Umbilical cord (tissue), 2 donors: ENCODE data around the gene BRD3OS. TPM values are rescaled to one million over a fixed set of nuclear protein-coding genes. Genes with fewer than 3 reads are reported as not detected.
"Not testable (repeated sequence)": the region's sequence is repeated elsewhere in the genome, so short reads cannot be mapped to it uniquely, and the experiment has no call there.

ENCODE experiments used
- DNase-seq: peaks from one replicate; pipeline ENCODE4 v3.0.0-alpha.2; 2015; ENCODE audit warnings: low spot score
- total RNA-seq: library from RNA; depleted of rRNA; stranded (reverse); fragments of >200 nt; gene quantifications from one replicate; pipeline ENCODE4 v1.2.3, GENCODE V29; 2014; ENCODE audit warnings: low replicate concordance; ENCODE audit not compliant: insufficient read depth

Gene BRD3OS
- total RNA-seq, 1 donor from 2014 or later: 11.1 TPM

DNA sequence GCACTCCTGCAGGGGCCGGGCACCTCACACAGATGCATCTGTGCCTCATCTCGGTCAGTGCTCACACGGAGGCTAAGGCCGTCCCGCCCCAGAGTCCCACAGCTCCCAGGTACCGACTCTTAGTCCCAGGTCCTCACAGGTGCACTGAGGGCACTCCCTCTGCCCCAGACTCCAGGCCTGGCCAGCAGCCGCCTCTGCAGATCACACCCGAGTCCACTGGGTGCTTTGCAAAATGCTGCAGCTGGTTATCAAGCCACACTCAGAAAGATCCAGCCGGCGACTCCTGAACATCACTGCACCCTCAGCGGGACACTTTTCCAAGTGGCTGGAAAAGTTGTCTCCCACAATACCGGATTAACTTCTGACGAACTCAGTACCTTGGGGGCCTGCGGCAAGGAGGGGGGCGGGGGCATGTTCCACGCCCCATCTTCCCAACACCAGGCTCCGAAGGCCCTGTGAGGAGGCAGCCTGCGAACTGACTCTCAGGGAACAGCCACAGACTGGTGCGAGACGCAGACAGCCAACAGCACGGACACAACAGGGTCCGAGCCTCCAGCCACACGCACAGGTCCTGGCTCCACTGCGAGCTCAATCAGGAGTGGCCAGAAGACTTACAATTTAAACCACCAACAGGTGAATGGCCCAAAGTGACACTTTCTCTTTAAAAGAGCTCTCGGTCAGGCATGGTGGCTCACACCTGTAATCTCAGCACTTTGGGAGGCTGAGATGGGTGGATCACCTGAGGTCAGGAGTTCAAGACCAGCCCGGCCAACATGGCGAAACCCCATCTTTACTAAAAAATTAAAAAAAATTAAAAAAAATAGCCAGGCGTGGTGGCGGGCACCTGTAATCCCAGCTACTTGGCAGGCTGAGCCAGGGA is 38.5 kb downstream of the BRD3OS start:
- DNase-seq: no peak

DNA sequence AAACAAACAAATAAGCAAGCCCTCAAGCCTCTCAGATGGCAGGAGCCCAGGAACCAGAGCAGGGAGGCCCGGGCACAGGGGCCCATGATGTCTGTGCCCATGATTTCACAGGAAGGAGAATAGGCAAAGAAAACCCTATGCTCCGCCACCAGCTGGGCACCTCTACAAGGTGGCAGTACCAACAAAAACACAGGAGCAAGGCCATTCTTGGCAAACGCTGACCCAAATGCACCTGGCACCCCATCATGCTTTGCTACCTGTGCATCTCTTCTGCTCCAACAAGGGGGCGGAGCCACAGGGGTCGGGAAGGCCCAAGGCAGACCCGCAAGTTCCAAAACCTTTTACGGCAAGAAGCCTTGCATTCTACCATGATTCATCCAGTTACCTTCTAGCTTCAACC is 39.4 kb downstream of the BRD3OS start:
- no peak for DNase-seq

DNA sequence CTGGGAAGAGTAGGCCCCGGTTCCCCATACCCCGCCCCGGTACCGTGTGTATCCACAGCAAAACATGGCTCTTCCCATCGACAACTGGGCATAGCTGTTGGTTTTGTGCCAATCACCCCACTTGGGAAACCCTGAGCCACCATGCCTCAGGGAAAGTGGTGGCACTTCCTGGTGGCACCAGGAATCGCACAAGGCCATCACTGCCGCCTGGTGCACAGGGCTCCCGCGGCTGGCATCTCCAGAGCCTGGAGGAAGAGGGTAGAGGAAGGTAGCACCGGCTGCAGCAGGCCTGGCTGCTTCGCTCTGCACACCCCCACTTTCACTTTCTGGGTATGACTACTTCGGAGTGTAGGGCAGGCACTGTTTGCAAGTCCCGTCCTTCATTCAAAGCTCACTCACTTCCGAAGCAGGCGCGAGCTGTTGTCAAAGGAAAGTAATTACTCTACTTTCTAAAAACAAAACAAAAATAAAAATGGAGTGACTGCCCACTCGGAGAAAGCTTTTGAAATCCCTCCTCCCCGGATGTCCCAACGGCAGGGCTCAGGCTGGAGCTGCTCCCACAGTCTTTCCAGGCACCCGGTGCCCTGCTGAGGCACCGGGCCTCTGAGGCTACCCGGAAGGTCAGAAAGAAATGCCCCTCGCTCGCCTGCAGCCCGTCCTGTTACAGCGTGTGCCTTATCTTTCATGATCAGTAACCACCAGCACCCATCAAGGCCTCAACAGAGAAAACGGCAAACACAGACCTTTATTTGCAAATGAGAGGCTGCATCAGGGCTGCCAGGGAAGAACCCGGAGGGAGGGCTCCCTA is 40.5 kb downstream of the BRD3OS start:
- DNase-seq: peak; percentile 31

DNA sequence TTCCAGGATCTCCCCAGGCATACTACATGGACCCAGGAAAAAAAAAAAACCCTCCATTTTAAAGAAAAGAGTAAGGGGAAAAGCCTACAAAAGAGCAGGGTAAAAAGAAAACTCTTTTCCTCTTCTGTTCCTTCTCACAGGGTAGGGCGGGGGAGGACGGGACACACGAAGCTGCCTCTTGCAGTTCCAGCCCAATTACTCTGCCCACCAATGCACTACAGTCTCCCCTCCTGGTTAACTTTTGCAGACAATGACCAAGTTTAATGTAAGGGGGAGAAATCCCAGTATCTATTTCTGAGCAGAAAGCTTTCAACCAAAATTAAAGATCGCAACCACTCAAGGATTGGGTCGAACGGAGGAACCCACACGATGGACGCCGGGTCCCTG is 41.2 kb downstream of the BRD3OS start:
- peak; percentile 46 for DNase-seq

DNA sequence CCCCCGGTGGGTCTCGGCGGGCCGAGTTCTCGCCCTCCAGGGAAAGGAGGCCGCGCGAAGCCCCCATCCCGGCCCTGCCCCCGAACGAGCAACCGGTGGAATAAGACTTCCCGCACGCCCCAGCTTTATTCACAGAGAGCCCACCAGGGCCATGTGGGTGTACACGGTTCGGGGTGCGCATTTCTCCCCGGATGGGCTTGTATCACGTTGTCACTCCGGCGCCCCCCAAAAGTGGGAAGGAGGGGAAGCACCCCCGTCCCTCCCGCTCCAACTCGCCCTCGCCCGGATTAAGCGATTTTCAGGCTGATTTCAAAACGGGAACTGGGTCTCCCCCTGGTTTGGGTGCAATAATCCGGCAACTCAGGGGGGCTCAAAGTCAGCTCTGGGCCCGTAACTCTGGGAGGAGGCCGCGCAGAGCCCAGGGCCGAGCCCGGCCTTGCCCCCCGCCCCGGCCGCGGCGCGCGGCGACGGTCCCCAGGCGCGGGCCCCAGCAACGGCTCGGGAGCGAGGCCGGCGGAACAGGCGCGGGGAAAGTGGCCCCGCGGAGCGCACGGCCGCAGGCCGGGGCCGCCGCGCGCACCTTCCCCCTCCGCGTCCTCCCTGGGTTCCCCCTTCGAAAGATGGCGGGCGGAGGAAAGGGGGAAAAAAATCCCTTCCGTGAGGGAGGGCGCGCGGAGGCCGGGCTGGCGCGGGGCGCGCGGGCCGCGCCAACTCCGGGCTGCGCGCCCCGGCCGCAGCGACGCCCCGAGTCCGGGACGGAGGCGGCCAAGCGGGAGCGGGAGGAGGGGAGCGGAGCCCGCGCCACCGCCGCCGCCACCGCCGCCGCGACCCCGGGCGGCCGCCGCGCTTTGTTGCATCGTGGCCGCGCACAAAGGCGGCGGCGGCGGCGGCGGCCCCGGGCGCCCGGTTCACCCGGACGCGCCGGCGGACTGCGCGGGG is 41.9 kb downstream of the BRD3OS start:
- DNase-seq: peak; percentile 36

DNA sequence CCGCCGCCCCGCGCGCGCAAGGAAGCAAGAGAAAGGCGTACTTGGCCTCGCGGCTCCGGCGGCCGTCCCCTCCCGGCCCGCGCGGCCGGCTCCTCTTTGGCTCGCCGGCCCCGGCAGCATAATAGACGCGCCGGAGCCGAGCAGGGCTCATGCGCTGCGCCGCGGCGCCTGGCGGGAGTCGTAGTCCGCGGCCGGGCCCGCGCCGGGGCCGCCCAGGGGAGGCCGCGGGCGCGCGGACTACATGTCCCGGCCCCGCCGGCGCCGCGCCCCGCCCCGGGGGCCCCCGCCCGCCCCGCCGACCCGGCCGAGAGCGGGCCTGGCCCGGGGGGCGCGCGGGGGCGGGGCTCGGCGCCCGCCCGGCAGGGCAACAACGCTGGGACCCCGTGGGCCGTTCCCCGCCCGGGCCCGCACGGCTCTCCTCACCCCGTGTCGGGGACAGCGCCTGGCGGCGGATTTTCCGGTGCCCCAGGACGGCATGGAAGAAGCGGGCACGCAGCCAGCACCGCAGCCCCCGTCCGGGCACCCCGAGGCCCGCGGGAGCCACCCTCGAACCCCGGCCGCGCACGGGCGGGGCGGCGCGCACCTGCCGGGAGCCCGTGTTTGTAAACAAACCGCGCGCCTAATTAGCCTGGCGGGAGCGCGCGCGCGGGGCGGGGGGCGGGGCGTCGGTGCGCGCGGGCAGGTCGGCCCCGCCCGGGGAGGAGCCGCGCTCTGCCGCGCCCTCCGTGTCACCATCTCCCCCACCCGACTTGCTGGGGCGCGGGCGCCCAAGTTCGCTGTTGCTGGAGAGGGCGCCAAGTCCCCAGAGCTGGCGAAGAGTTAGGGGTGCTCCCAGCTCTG is 42.8 kb downstream of the BRD3OS start, which contains the start of gene BRD3:
BRD3 (minus strand) TSS at position 123 of the 840 bp plus-strand sequence. CDS start 14,549 bp downstream, outside the sequence.
- DNase-seq: peak; percentile 92

DNA sequence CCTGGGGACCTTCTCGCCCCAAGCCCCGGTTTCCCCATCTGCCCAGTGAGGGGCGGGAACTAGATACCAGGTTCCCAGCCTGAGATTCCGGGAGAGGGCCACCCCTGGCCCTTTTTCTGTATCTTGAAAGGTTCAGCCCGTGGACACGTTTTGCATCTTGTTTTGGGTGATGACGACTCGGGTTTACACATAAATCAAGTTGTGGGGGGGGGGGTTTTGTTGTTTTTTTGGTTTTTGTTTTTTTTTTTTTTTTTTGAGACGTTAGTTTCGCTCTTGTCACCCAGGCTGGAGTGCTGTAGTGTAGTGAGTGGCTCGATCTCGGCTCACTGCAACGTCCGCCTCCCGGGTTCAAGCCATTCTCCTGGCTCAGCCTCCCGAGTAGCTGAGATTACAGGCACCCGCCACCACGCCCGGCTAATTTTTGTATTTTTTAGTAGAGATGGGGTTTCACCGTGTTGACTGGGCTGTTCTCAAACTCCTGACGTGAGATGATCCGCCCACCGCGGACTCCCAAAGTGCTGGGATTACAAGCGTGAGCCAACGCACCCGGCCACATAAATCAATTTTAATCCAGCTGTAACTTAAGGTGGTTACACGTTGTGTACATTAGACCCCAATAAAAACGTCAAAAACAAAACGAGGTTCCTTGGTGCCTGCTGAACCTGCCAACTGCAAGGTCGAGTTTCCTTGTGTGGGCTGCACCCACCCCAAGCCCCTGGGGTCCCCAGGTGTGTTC is 43.6 kb downstream of the BRD3OS start:
- DNase-seq: no peak

DNA sequence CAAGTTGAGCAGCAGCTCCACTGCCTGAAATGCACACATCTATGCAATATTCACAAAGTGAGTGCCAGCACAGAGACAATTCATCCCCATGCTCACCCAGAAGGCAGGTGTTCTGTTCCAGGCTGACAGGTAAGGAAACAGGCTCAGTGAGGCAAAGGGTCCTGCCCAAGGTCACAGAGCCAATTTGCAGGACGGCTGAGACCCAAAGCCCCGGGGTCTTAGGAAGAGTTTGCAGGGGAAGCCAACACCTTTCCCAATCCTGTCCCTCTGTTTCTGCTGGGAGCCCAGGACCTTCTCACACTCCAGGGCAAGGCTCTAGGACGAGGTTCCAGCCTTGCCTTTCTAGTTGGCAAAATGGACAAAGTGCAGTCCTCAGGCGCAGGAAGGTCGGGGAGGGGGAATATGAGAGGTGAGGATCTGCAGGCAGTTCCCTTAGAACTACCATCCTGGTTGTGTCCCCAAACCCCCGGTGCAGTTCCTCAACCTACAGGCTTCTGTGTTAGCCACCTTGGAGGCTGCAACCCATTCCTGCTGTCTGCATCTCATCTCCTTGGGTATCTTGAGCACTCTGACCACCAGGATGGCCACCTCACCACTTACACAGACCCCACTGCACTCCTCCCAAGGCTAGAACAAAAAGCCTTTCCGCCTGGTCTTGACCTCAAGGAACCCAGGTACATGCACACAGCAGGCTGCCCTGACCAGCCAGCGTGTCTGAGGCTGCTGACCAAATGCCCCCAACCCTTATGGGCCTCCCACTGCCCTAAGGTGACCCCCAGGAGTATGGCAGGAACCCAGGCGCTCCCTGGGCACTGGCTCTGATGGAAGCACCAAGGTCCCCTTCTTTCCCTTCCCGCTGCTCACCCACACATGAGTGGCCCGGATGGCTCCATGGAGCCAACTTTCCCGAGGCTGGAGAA is 44.5 kb downstream of the BRD3OS start:
- DNase-seq: no peak

DNA sequence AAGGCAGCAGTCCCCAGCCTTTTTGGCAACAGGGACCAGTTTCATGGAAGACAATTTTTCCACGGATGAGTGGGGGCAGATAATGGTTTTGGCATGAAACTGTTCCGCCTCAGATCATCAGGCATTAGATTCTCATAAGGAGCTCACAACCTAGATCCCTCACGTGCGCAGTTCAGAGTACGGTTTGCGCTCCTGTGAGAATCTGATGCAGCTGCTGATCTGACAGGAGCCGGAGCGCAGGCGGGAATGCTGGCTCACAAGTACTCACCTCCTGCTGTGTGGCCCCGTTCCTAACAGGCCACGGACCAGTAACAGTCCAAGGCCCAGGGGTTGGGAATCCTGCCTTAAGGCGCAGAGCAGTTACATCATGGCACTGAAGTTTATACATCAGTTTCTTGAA is 45.9 kb downstream of the BRD3OS start:
- no peak for DNase-seq

DNA sequence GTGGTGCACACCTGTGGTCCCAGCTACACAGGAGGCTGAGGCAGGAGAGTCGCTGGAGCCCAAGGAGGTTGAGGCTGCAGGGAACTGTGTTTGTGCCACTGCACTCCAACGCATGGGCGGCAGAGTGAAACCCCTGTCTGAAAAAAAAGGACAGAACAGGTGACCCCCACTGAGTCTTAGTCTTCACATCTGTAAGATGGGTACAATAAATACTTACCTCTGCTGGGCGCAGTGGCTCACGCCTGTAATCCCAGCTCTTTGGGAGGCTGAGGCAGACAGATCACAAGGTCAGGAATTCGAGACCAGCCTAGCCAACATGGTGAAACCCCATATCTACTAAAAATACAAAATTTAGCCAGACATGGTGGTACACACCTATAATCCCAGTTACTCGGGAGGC is 47.4 kb downstream of the BRD3OS start:
- DNase-seq: not testable (repeated sequence)

DNA sequence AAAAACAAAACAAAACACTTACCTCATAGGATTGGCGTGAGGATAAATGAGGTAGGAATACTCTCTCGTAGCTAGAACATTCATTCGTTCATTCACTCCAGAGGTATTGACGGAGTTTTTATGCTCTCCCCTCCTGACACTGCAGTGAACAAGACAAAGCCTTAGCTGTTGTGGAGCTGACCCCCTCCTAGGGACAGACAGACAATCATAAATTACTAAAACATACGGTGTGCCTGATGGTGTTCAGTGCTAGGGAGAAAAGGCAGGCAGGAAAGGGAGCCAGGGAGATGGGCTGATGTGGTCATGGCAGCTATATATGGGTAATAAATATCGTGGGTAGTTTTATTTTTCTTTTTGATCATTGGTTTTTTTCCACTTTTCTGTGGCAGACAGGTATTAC is 48.2 kb downstream of the BRD3OS start:
- DNase-seq: no peak

DNA sequence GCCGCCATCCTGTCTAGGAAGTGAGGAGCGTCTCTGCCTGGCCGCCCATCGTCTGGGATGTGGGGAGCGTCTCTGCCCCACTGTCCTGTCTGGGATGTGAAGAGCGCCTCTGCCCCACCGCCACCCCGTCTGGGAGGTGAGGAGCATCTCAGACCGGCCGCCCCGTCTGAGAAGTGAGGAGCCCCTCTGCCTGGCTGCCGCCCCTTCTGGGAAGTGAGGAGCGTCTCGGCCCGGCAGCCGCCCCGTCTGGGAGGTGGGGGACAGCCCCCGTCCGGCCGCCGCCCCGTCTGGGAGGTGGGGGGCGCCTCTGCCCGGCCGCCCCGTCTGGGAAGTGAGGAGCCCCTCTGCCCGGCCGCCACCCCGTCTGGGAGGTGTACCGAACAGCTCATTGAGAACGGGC is 50.4 kb downstream of the BRD3OS start:
- not testable (repeated sequence) for DNase-seq

DNA sequence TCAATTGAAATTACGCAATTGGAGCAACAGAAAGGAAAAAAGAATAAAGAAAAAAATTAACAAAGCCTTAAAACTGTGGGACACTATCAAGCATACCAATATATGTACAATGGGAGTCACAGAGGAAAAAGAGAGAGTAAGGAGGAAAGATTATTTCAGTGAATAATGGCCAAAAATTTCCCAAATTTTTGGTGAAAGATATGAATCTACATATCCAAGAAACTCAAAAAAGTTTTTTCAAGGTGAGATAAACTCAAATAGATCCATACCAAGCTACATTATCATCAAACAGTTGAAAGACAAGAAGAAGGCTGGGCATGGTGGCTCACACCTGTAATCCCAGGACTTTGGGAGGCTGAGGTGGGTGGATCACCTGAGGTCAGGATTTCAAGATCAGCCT is 51.4 kb downstream of the BRD3OS start:
- DNase-seq: no peak

Other genes starting within 250 kb of the BRD3OS start
- gene VAV2, start 33.2 kb upstream of the BRD3OS start, total RNA-seq: 12.8 TPM
- gene BRD3, start 42.5 kb downstream of the BRD3OS start, total RNA-seq: 19.3 TPM
- 22.1 TPM for gene WDR5, start 110.6 kb downstream of the BRD3OS start, total RNA-seq
- not detected for gene RNU6ATAC, start 139.1 kb downstream of the BRD3OS start, total RNA-seq